ENCODE results near the gene OR6C70. TPM values are rescaled to one million over a fixed set of nuclear protein-coding genes. Genes with fewer than 3 reads are reported as not detected.

OR6C70 gene
- not detected in 2 replicates for total RNA-seq

GRCh38 chr12:55470088-55470829 lies at the start of gene OR6C70:
Gene OR6C70 (minus strand): TSS chr12:55470138. CDS start chr12:55470138, 0 bp downstream.

GRCh38 chr12:55492078-55492477 lies 22.1 kb upstream of the OR6C70 start, which contains the start of gene OR6C68:
Gene OR6C68 (plus strand): TSS chr12:55492378. CDS start chr12:55492378, 0 bp downstream.

GRCh38 chr12:55443776-55444175 lies 26.2 kb downstream of the OR6C70 start, which contains the start of gene OR6C2:
Gene OR6C2 (plus strand): TSS chr12:55444076. CDS start chr12:55452214, 8,138 bp downstream.

GRCh38 chr12:55425954-55426353 lies 44.0 kb downstream of the OR6C70 start, which contains the start of gene OR6C76:
Gene OR6C76 (plus strand): TSS chr12:55426254. CDS start chr12:55426254, 0 bp downstream.

Other genes starting within 250 kb of the OR6C70 start
- gene OR10A7, start 249.1 kb downstream of the OR6C70 start, total RNA-seq: not detected in 2 replicates
- gene OR6C74, start 225.5 kb downstream of the OR6C70 start, total RNA-seq: not detected in 2 replicates
- not detected in 2 replicates for gene OR6C6, start 173.6 kb downstream of the OR6C70 start, total RNA-seq
- not detected in 2 replicates for gene OR6C1, start 155.8 kb downstream of the OR6C70 start, total RNA-seq
- not detected in 2 replicates for gene OR6C3, start 139.4 kb downstream of the OR6C70 start, total RNA-seq
- not detected in 2 replicates for gene OR6C75, start 107.2 kb downstream of the OR6C70 start, total RNA-seq
- gene OR6C65, start 69.6 kb downstream of the OR6C70 start, total RNA-seq: not detected in 2 replicates
- gene OR6C76, start 43.9 kb downstream of the OR6C70 start, total RNA-seq: not detected in 2 replicates
- not detected in 2 replicates for gene OR6C2, start 26.1 kb downstream of the OR6C70 start, total RNA-seq
- not detected in 2 replicates for gene OR6C68, start 22.2 kb upstream of the OR6C70 start, total RNA-seq
- not detected in 2 replicates for gene OR6C4, start 79.5 kb upstream of the OR6C70 start, total RNA-seq
- not detected in 2 replicates for gene OR2AP1, start 102.3 kb upstream of the OR6C70 start, total RNA-seq
- gene OR10P1, start 166.8 kb upstream of the OR6C70 start, total RNA-seq: not detected in 2 replicates
- 0.09 and 1.0 TPM in 2 replicates for gene ITGA7, start 237.8 kb upstream of the OR6C70 start, total RNA-seq
- 58.2 and 71.6 TPM in 2 replicates for gene BLOC1S1, start 245.9 kb upstream of the OR6C70 start, total RNA-seq